GOT3 (cell line): ENCODE results near the gene KCNJ15.

Experiments used
- DNase-seq: peaks from one replicate; lab custom pipeline; 2025; ENCODE audit warnings: mixed read lengths; lab: John Stamatoyannopoulos, UW

The KCNJ15 gene

GRCh38 chr21:38354746-38355145 lies 98.0 kb downstream of the KCNJ15 start:
- no peak for DNase-seq

DNA sequence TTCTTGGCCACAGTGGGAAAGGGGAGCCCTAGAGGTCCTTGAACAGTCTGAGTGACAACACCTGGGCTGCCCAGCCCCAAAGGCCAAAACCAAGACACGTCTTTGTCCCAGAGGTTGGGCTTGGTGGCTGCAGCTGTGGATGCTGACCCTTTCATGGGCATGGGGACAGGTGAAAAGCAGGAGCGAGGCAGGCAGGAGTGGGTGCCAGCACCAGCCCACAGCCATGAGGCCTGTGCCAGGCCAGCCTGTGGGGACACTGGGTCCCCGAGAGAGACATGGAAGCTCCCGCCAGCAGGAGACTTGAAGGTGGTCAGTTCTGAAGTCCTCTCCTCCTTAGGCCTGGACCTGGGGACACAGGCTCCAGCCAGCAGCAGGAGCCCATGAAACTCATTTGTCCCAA lies 98.6 kb downstream of the KCNJ15 start:
- no peak for DNase-seq

DNA sequence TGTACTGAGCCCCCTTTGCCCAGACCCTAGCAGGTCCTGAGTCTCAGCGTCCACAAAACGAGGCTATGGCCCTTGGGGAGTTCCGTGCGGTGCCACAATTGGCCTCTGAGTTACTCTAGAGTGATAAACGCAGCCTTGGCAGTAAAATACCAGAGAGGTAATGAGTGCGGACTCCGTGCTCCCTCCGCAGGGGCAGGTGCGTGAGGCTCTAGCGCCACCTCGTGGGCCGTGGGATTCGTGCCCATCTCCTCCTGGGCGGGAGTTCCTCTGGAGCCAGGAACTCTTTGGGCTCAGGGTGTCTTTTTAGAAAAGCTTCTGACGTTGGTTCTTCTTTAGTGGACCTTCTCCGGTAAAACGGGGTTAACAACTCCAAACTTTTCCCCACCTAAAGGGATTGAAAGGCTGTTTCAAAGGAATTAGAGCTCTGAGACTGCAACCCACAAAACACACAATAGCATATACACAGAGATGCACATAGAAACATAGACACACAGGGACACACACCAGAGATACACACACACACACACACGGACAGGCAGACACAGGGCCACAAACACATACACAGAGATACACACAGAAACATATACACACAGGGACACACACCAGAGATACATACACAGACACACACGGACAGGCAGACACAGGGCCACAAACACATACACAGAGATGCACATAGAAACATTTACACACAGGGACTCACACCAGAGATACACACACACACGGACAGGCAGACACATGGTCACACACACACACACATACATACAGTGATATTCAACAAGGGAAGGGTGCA lies 99.4 kb downstream of the KCNJ15 start:
- peak; percentile 48 for DNase-seq
